Stimulated activated effector memory CD8-positive, alpha-beta T cell treated with anti-CD3 and anti-CD28 coated beads, Interleukin-12 subunit alpha, Interleukin-12 subunit beta, amount 100 ng/mL, for 72 hours (primary cell): ENCODE measurements around the gene FKBP5.

Source experiments
- ATAC-seq: fragments of 150-1000 bp; cut with Tn5 transposase; 2 replicates; pipeline ENCODE4 v1.10.0; 2021
- DNase-seq, 2 donors: peaks; one replicate each; pipeline ENCODE4 v3.0.0; 2021 to 2022; ENCODE audit warnings: low spot score in 2 of 2
- H3K27ac Mint-ChIP-seq: one replicate; pipeline ENCODE4 v1.8.0; 2022; ENCODE audit warnings: mild to moderate bottlenecking, mixed read lengths
- H3K36me3 Mint-ChIP-seq: one replicate; pipeline ENCODE4 v1.8.0; 2022; ENCODE audit warnings: mild to moderate bottlenecking, mixed read lengths
- H3K4me1 Mint-ChIP-seq: one replicate; pipeline ENCODE4 v1.8.0; 2022; ENCODE audit warnings: mixed read lengths
- H3K4me3 Mint-ChIP-seq: one replicate; pipeline ENCODE4 v1.8.0; 2022; ENCODE audit warnings: mild to moderate bottlenecking, mixed read lengths
- H3K9me3 Mint-ChIP-seq: one replicate; pipeline ENCODE4 v1.8.0; 2022; ENCODE audit warnings: mixed read lengths

Gene FKBP5

DNA sequence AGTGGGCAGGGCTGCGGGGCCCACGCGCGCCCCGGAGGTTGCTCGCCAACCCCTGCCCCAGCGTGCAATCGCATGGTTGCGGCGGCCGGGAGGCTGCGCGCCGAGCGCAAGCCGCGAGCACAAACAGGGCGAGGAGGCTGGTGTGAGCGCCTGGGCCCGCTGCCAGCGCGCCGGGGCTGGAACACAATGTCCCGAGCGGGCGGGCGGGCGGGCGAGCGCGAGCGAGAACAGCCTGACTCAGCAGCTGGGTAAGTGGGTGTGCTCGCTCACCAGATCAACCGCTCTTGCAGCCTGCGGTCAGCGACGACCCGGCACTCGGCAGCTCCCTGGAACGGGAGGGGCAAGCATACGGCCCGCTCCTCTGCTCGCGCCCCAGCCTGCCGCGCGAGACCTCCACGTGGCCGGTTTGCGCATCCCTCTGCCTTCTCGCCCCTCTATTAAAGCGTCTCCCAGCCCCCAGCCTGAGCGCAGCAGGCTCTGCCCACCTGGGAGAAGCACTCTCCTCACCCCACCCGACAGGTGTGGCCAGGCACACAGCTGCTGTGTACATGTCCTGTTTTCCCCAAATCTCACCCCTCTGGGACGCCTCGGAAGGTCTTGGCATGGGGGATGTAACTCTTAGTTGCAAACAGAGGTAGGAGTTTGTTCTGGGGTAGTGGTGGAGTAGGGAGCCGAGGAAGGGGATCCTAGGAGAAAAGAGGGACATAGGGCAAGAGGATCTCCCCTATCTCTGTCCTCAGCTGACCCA lies 39.4 kb upstream of the FKBP5 start:
- peaks cover 14% of the 10 kb centered on the region for H3K36me3 Mint-ChIP-seq
- DNase-seq (peak; percentile 70 to 88), ATAC-seq (peak; percentile 76)
- H3K4me3 Mint-ChIP-seq = peak overlapping the region; percentile 66
- H3K9me3 Mint-ChIP-seq = no peaks in the 10 kb centered on the region
- peaks cover 71% of the 10 kb centered on the region for H3K4me1 Mint-ChIP-seq
- peak overlapping the region; percentile 86 for H3K27ac Mint-ChIP-seq

DNA sequence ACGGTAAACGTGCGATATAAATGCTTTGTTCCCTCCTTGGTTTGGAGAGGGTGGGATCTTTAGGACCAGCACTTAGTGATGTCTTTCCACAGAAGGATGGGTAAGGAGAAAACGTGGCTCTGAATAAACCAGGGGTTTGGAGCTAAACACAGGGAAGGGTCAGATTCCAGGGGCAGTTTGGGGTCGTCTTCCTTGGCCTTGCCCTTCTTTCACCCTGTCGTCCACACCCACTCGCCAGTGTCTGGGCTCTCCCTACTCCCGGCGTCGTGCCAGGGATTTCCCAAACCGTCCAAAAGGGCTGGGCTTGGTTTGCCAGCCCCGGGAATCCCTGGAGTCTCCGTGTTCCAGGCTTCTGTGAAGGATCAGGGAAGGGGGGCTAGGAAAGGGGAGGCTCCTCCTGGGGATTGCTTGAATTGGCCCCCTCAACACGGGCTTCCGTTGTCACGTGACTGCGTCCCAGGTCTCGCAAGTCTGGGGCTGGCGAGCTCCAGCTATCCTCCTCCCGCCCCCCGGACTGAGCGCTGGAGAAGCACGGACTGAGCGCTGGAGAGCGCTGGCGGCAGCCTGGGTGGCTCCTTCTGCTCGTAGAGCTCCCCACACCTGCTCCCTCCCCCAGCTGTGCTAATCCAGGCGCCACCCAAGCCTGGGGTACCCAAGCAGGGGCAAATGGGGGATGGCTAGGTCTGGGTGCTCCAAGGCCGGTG lies 38.7 kb upstream of the FKBP5 start:
- Mint-ChIP-seq H3K36me3 (peaks cover 13% of the 10 kb centered on the region), H3K9me3 (no peaks in the 10 kb centered on the region), H3K4me3 (peak overlapping the region; percentile 66), H3K27ac (peak overlapping the region; percentile 86), H3K4me1 (peaks cover 68% of the 10 kb centered on the region)
- ATAC-seq (peak; percentile 27), DNase-seq (no peak)

DNA sequence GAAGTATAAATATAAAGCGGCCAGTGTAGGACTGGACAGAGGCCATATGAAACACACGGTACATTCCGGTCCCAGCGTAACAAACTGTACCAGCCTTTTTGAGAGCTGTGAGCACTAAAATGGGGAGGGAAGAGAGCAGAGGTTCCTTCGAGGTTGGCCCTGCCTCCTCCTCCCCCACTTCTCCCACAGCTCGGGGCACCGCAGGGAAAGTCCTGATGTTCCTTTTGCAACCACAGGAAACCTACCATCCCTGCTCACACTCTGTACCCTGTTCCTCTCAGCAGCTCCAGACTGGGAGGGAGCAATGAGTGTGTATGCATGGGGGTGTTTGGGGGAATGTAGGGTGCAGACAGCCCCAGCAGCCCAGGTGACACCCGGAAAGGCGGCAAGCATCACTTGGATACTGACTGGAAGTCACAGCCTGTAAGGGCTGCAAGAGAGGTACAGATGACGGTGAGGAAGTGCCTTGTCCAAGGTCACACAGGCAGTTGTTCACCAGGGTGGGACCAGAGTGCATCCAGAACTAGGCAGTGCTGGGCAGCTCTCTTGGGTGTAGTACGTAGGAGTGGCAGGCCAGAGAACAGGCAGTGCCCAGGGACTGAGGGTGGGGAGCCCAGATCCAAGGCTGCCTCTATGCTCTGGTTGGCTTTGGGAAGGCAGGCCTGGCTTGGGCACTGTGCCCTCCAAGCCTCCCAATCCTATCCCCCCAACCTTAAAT lies 37.2 kb upstream of the FKBP5 start:
- Mint-ChIP-seq H3K9me3 (no peaks in the 10 kb centered on the region), H3K4me3 (peak overlapping the region; percentile 66), H3K36me3 (no peaks in the 10 kb centered on the region), H3K27ac (peak overlapping the region; percentile 86), H3K4me1 (peaks cover 60% of the 10 kb centered on the region)
- DNase-seq (peak in 1 of 2 donors; percentile 65), ATAC-seq (peak; percentile 4)

DNA sequence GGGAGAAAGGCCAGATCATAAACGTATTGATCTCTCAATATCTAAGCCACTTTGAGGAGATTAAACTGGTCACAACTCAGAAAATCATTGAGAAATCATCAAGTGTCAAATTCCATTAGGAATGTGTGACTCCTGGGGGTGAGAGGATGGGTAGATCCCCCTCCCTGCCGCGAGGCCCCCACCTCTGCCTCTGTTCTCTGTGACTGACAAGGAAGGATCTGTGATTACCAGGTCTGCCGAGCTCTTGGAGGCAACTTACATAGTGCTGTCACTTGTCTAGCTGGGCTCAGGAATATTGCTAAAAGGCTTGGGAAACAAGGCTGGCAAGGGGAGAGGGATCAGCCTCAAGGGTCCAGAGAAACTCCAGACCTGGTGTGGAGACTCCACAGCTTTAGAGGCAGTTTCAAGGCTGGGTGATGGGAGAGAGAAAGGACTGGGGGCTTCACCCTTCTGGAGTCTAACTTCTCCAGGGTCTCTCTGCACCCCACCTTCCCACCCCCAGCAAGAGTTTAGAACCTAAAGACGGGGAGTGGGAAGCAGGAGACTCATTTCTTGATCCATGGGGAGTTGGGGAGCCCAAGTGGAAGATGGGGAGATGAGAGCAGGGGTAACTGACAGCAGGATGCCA lies 36.5 kb upstream of the FKBP5 start:
- peaks cover 61% of the 10 kb centered on the region for H3K4me1 Mint-ChIP-seq
- no peak for ATAC-seq
- H3K36me3 Mint-ChIP-seq = no peaks in the 10 kb centered on the region
- H3K9me3 Mint-ChIP-seq = no peaks in the 10 kb centered on the region
- H3K27ac Mint-ChIP-seq = peak overlapping the region; percentile 55
- H3K4me3 Mint-ChIP-seq = no peak overlapping the region
- DNase-seq = no peak

DNA sequence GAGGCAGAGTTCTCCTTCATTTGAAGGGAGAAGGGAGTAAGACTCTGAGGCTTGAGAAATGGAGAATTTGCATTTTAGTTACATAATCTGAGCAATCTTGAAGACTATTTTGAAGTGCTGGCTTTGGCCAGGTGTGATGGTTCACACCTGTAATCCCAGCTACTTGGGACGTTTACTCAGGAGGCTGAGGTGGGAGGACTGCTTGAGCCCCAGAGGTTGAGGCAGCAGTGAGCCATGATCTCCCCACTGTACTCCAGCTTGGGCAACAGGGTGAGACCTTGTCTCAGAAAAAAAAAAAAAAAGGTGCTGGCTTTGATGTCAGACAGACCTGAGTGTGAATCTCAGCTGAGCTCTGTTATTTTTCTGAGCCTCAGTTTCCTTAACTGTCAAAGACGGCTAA lies 35.8 kb upstream of the FKBP5 start:
- no peak overlapping the region for H3K4me3 Mint-ChIP-seq
- no peaks in the 10 kb centered on the region for H3K9me3 Mint-ChIP-seq
- DNase-seq (no peak), ATAC-seq (no peak)
- H3K4me1 Mint-ChIP-seq = peaks cover 60% of the 10 kb centered on the region
- no peaks in the 10 kb centered on the region for H3K36me3 Mint-ChIP-seq
- no peak overlapping the region for H3K27ac Mint-ChIP-seq

DNA sequence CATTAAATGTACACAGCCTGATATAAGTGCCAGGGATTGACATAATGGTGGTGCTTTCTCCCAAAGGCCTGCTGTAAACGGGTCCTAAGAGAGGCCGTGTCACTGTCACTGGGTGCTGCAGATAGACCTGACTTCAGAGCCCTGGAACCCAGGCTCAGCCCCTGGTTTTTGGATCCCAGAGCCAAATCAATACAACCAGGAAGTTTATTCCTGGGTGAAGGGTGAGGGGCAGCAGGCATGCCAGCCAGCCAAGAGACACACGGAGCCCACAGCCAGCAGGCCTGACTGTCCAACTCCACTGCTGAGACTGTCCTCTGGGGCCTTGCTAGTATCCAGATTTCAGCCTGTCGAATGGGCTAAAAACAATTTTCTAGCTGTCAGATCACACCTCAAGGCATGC lies 35.3 kb upstream of the FKBP5 start:
- Mint-ChIP-seq H3K36me3 (no peaks in the 10 kb centered on the region), H3K9me3 (no peaks in the 10 kb centered on the region), H3K4me3 (no peak overlapping the region), H3K27ac (no peak overlapping the region), H3K4me1 (peaks cover 59% of the 10 kb centered on the region)
- ATAC-seq (no peak), DNase-seq (no peak)

DNA sequence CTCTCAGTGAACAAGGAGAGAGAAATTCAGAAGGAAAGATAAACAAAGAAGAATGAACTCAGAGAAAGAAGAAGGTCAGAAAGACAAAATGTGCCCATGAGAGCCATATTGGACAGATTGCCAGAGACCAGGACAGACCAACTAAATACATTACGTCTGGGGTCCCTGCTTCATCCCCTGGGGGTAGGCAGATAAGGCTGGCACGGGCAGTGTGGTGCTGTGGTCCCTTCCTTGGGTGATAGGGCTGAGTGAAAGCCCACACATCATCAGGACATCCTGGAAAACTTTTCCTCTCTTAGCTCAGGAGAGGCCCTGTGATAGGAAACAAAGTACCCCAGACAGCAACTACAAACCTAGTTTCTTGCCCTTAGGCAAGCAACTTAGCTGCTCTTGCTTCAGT lies 34.9 kb upstream of the FKBP5 start:
- no peaks in the 10 kb centered on the region for H3K9me3 Mint-ChIP-seq
- ATAC-seq (no peak), DNase-seq (no peak)
- peaks cover 59% of the 10 kb centered on the region for H3K4me1 Mint-ChIP-seq
- no peak overlapping the region for H3K27ac Mint-ChIP-seq
- H3K36me3 Mint-ChIP-seq = no peaks in the 10 kb centered on the region
- no peak overlapping the region for H3K4me3 Mint-ChIP-seq

DNA sequence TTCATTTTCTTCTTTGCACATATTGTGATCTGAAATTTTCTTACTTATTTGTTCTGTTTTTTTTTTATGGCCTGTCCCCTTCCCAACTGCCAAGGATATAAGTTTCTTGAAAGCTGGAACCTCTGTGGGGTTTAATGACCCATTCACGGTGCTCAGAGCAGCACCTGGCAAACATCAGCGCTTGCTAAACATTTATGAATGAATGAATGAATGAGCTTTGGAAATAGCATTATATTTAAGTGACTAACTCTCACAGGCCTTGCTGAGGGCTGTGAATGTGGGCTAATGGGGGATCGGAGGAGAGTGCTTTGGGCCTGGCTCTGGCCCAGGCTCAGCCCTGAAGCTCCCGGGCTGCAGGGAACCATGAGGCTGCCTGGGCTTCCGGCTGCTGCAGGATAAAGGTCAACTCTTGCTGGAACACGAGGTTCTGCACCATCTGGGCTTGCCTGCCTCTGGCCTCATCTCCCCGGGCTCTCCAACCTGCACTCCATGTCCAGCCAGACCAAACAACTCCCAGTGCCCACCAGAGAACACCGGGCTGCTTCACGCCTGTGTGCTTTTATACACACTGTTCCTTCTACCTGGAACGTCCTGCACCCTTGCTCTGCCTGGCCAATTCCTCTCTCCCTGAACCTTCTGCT lies 33.5 kb upstream of the FKBP5 start:
- no peak for DNase-seq
- no peak overlapping the region for H3K4me3 Mint-ChIP-seq
- peak overlapping the region; percentile 74 for H3K27ac Mint-ChIP-seq
- H3K4me1 Mint-ChIP-seq = peaks cover 61% of the 10 kb centered on the region
- no peak for ATAC-seq
- no peaks in the 10 kb centered on the region for H3K36me3 Mint-ChIP-seq
- no peaks in the 10 kb centered on the region for H3K9me3 Mint-ChIP-seq

DNA sequence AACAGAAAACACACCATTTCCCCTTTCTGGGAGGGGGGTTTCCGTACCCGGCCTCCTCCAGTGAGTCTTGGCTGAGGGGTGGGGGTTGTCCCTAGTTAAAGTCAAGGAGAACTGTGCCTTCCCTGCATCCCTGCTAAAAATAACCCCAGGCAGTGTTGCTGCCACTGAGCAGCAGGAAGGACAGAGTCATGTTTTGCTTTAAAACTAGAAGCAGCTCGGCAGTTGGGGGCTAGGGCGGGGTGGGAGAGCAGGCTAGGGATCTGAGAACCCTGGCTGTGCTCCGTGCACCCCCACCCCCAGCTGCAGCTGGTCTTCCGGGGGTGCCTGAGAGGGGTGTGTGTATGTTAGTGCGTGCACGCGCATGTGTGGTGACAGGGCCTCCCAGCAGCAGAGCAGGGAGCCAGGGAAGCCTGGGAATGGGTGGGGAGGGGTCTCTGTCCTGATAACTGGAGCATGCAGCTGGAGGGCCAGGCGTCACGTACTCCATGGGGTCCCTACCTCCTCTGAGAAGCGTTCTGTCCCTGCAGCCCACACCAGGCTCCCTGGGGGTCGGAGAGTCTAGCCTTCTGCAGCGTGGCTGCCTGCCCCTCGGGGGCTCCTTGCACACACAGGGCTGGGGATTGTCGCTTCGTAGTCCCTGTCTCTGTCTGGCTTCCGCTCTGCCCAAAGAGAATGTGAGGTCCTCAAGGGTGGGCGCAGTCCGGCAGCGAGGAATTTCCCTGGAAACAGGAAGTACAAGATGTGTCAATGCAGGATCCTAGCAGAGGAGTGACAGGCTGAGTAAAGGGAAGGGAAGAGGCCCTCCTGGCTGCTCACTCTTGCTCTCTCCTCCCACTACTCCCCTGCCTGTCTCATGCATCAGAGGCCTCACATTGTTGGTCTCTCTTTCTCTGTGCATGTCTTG lies 31.4 kb upstream of the FKBP5 start:
- DNase-seq (no peak), ATAC-seq (peak; percentile 48)
- H3K9me3 Mint-ChIP-seq = no peaks in the 10 kb centered on the region
- peaks cover 57% of the 10 kb centered on the region for H3K4me1 Mint-ChIP-seq
- no peaks in the 10 kb centered on the region for H3K36me3 Mint-ChIP-seq
- H3K4me3 Mint-ChIP-seq = peak overlapping the region; percentile 27
- peak overlapping the region; percentile 45 for H3K27ac Mint-ChIP-seq

DNA sequence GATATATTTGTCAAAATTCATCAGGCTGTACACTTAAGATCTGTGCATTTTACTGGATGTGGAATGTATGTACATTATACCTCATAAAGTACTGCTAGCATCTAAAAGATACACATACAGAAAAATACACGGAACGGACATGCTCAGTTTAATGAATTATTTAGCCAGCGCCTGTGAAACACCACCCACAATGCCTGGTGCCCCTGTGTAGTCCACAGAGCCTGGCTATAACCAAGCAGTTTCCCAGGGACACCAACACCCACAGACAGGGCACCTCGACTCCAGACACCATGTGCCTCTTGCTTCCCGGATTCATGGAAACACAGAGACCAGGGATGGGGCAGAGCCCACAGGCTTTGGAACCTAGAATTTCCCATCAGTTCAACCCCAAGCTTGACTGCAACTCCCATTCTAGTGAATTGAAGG lies 30.7 kb upstream of the FKBP5 start:
- peak overlapping the region; percentile 27 for H3K4me3 Mint-ChIP-seq

DNA sequence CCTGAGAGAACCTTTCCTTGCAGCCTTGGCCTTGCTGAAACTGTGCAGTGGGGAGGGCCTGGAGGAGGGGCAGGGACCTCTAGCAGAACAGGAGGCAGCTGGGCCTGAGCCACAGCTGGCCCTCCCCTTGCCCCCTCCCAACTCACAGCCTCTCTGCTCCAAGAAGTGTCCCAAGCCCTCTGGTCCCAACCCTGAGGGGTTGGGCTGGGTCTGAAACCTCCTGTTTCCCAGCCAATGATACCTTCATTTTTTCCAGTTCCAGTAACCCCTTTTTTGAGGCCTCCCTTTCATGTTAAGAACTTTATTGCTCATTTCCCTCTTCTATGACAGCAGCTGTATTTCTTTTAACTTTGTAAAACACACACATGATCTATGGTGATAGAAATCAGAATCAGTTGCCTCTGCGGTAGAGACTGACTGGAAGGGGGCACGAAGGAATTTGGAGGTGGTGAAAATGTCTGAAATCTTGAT lies 30.2 kb upstream of the FKBP5 start:
- Mint-ChIP-seq H3K27ac (peak overlapping the region; percentile 91), H3K4me1 (peaks cover 57% of the 10 kb centered on the region), H3K36me3 (no peaks in the 10 kb centered on the region), H3K4me3 (peak overlapping the region; percentile 27), H3K9me3 (no peaks in the 10 kb centered on the region)
- peak; percentile 56 for ATAC-seq
- no peak for DNase-seq

More for the DNA sequence above, 30.7 kb upstream of the FKBP5 start:
- peaks cover 56% of the 10 kb centered on the region for H3K4me1 Mint-ChIP-seq
- ATAC-seq = no peak
- H3K9me3 Mint-ChIP-seq = no peaks in the 10 kb centered on the region
- DNase-seq = no peak
- H3K36me3 Mint-ChIP-seq = no peaks in the 10 kb centered on the region
- H3K27ac Mint-ChIP-seq = peak overlapping the region; percentile 91

DNA sequence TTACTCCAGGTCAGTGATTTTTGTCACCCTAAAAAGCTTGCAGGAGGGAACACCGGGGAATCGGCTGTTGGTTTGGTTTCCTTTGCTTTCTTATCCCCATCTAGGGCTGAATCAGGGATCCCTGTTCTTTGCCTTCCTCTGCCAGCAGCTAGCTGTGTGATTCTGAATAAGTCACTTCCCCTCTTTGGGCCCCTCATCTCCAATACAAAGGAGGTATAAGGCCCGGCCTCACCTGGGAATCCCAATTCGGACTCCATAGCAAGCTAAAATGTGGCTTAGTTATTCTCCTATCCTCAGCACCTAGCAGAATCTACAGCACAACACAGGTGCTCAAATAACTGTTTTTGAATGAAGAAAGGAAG lies 29.6 kb upstream of the FKBP5 start:
- DNase-seq (no peak), ATAC-seq (no peak)
- Mint-ChIP-seq H3K36me3 (no peaks in the 10 kb centered on the region), H3K4me3 (peak overlapping the region; percentile 27), H3K27ac (peak overlapping the region; percentile 91), H3K9me3 (no peaks in the 10 kb centered on the region), H3K4me1 (peaks cover 62% of the 10 kb centered on the region)

DNA sequence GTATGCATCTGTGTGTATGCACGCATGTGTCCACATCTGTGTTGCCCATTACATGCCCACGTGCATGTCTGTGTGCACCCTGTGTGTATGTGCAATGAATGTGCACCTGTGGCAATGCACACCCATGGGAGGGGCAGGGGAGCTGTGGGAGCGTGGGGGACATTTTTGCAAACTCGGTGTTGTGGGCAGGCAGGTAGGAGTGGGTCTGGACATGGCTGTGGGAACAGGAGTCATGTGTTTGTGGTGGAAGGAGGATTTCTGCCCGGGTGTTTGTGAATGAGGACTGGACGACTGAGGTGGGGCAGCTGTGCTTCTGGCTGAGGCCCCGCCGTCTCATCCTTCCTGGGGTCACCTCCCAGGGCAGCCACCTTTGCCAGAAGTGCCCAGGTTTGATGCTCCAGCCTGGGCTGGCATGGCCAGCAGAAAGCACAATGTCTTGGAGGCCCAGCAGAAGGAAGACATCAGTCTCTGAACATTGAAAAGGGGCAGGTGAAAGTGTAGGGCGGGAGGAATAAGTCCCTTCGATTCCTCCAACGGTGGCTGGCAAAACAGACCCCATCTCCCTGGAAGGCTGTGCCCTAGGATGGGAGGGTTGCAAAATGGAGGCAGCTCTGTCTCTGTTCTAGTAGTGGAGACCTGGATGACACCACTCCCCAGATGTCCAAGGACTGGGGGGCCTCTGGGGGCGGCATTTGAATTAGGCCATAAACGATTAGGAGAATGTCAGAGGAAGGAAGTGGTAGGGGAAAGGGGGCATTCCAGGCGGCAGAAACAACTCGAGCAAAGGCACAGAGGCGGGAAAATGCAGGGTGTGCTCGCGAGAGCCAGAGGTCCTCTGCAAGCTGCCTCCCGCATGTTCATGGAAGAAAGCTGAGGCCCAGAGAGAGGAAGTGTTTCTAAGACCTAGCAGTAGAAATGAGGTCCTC lies 29.0 kb upstream of the FKBP5 start:
- no peaks in the 10 kb centered on the region for H3K36me3 Mint-ChIP-seq
- ATAC-seq (no peak), DNase-seq (no peak)
- H3K4me1 Mint-ChIP-seq = peaks cover 61% of the 10 kb centered on the region
- peak overlapping the region; percentile 91 for H3K27ac Mint-ChIP-seq
- no peaks in the 10 kb centered on the region for H3K9me3 Mint-ChIP-seq
- no peak overlapping the region for H3K4me3 Mint-ChIP-seq
